Stomach (tissue), 4 donors: ENCODE measurements around the gene GPR87.

Experiments
- CTCF ChIP-seq, 7 experiments: fragments of 450-650 bp in 4 of 7; fragments of 200-600 bp in 3 of 7; sonication (generic) in 3 of 7; IDR thresholded peaks; one replicate each; pipeline ENCODE4 v1.5.1; 2016 to 2019; ENCODE audit warnings: antibody characterized with exemption in 7 of 7, control low read depth in 2 of 7, mild to moderate bottlenecking in 1 of 7
- POLR2AphosphoS5 ChIP-seq, 3 donors: sonication (generic); formaldehyde crosslinking; IDR thresholded peaks; one replicate each; pipeline ENCODE4 v1.6.1; 2016; ENCODE audit warnings: antibody characterized with exemption in 3 of 3

- TF ChIP-seq CTCF (IDR thresholded peaks at IDR 0.05) = no peak
- no peak for TF ChIP-seq POLR2AphosphoS5 (IDR thresholded peaks at IDR 0.05)
Measured at GRCh38 chr3:151265166-151265565, 51.5 kb downstream of the GPR87 start.
